DND-41 (cell line): ENCODE measurements around the gene ATG9A.

Experiments used
- EZH2 ChIP-seq: IDR thresholded peaks from 3 replicates; pipeline ENCODE4 v1.6.1; 2012; ENCODE audit warnings: borderline replicate concordance, low read depth, mild to moderate bottlenecking, moderate library complexity, low read length, inconsistent platforms; ENCODE audit not compliant: severe bottlenecking
- TF ChIP-seq, protein P1 (sequence below): IDR thresholded peaks from 2 replicates; pipeline ENCODE4 v1.5.1; 2012; ENCODE audit warnings: borderline replicate concordance, low read length, moderate library complexity, mild to moderate bottlenecking; ENCODE audit not compliant: poor library complexity, severe bottlenecking; ENCODE audit errors: extremely low read depth

DNA sequence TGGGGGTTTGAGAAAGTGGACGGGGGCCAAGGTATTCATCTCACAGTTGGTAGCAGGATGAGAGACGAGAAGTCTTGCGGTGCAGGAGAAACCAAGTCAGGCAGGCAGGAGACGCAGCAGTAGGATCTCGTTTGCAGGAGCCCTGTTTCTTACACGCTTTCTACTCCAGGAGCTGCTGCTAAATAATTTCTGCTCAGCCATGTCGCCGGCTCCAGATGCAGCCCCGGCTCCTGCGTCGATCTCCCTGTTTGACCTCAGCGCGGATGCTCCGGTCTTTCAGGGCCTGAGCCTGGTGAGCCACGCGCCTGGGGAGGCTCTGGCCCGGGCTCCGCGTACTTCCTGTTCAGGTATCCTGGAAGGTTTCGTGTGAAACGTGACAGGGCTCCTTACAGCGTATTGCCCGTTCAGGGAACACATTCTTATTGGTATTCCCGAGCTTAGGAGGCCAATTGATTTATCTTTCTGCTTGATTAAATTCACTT, 664 bp upstream of the ATG9A start:
- TF ChIP-seq EZH2: no peak
- TF ChIP-seq, protein P1, sequence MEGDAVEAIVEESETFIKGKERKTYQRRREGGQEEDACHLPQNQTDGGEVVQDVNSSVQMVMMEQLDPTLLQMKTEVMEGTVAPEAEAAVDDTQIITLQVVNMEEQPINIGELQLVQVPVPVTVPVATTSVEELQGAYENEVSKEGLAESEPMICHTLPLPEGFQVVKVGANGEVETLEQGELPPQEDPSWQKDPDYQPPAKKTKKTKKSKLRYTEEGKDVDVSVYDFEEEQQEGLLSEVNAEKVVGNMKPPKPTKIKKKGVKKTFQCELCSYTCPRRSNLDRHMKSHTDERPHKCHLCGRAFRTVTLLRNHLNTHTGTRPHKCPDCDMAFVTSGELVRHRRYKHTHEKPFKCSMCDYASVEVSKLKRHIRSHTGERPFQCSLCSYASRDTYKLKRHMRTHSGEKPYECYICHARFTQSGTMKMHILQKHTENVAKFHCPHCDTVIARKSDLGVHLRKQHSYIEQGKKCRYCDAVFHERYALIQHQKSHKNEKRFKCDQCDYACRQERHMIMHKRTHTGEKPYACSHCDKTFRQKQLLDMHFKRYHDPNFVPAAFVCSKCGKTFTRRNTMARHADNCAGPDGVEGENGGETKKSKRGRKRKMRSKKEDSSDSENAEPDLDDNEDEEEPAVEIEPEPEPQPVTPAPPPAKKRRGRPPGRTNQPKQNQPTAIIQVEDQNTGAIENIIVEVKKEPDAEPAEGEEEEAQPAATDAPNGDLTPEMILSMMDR: no peak
